Pancreas (tissue), 10 donors: ENCODE measurements around the gene AMPD2. TPM values are rescaled to one million over a fixed set of nuclear protein-coding genes. Genes with fewer than 3 reads are reported as not detected.
A peak's percentile ranks its signal among the peaks of the same experiment; 100 is the strongest.

ENCODE experiments used
- ATAC-seq, 4 donors: fragments of 200-7000 bp; cut with Tn5 transposase; one replicate each; pipeline versions ENCODE4 v1.8.0 to v1.9.1; 2020; ENCODE audit warnings: mild to moderate bottlenecking in 4 of 4, moderate library complexity in 4 of 4
- DNase-seq, 6 donors: peaks; one replicate each; pipeline ENCODE4 v3.0.0-alpha.2; 2020
- FAIRE-seq: peaks from 2 replicates; lab custom pipeline; 2012; peaks lifted over from hg19 to GRCh38; lab: Jason Lieb, UNC
- H3K27ac ChIP-seq, 4 donors: fragments of 200-600 bp; sonication (generic); 1 replicate in 3 of 4; 2 replicates in 1 of 4; pipeline versions ENCODE4 v1.5.0 to v1.8.0; 2020
- H3K27me3 ChIP-seq, 4 donors: fragments of 200-600 bp; one replicate each; pipeline ENCODE4 v1.8.0; 2021
- H3K36me3 ChIP-seq, 3 donors: fragments of 200-600 bp; sonication (generic) in 1 of 3; one replicate each; pipeline versions ENCODE4 v1.5.0 to v1.8.0; 2020 to 2021
- H3K4me1 ChIP-seq, 3 donors: fragments of 200-600 bp; one replicate each; pipeline ENCODE4 v1.8.0; 2021
- H3K4me3 ChIP-seq, 4 donors: fragments of 200-600 bp; sonication (generic) in 2 of 4; one replicate each; pipeline versions ENCODE4 v1.5.0 to v1.8.0; 2020 to 2021
- H3K9me3 ChIP-seq, 4 donors: fragments of 200-600 bp; one replicate each; pipeline ENCODE4 v1.8.0; 2021
- WGBS, 2 donors: extraction: QIAGEN DNeasy Blood & Tissue Kit; methylation state at CpG; one replicate each; pipeline ENCODE4 v1.1.7; 2013; 5-methylcytosine and 5-hydroxymethylcytosine counted together
- intact Hi-C, 3 donors: fragments of 100-400 bp; cut with DNase I; formaldehyde crosslinking; loops; one replicate each; pipeline versions ENCODE4 v1.11.1 to v1.14.2; 2022
- polyA plus RNA-seq, 2 donors: library from polyadenylated mRNA; stranded (reverse); fragments of 200-250 nt; gene quantifications; one replicate each; pipeline ENCODE4 v1.2.3, GENCODE V29; 2013
- total RNA-seq, 6 donors: library from RNA; stranded (reverse); fragmentation: NEBNext Ultra II Directional in 4 of 6; extraction: Animal tissue kit (Norgen Biotek cat#: 25700) in 4 of 6; gene quantifications; one replicate each; pipeline versions ENCODE4 v1.2.1 to v1.2.4, GENCODE V29; 2021 to 2023
- TF ChIP-seq, protein P1 (sequence below), 4 donors: fragments of 200-600 bp; sonication (generic) in 3 of 4; IDR thresholded peaks; one replicate each; pipeline versions ENCODE4 v1.5.0 to v1.8.0; 2021; ENCODE audit warnings: antibody characterized with exemption in 4 of 4
- donor health status: healthy with polysubstance abuse.
- donor health status: DM: no; HTN: no; CAD: no; lungs with moderate emphysema.
- donor health status: DM: no; HTN: no; CAD: no.
- donor health status: control.
- donor health status: control.
- donor health status: Bipolar disorder and iron deficiency.
- donor health status: DM: yes; HTN: yes; CAD: no.
- donor health status: DM: no; HTN: no; CAD: no.
- donor health status: DM: no; HTN: no; CAD: no.
- donor health status: DM: yes; HTN: yes; CAD: no.

Gene AMPD2
- total and polyA plus RNA-seq, 8 donors, result 17.6 to 57.3 (median 35.5) TPM

DNA sequence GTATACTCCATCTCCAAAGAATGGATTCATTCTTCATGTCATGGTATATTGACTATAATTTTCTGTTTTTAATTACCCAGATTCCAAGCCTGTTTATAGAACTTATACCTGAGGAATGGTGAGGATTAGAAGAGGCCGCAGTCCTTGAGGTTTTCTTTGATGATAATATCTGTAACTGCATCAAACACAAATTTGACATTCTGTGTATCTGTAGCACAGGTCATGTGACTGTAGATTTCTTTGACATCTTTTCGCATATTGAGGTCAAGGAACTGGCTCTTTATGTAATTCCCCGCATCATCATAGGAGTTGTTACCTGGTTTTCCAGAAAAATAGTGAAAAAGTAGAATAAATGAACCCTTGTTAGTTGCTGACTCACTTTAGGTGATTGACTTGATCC, 16.4 kb upstream of the AMPD2 start:
- Histone ChIP-seq H3K27ac (no peak overlapping the region), H3K4me1 (no peaks in the 10 kb centered on the region), H3K36me3 (no peaks in the 10 kb centered on the region), H3K27me3 (no peaks in the 10 kb centered on the region), H3K4me3 (no peak overlapping the region), H3K9me3 (no peaks in the 10 kb centered on the region)
- WGBS, 2 donors, result 98 to 99% methylated on average over 3 of the region's 3 CpGs
- intact Hi-C loops, result no loop called here
- no peak for ATAC-seq
- FAIRE-seq, result no peak
- DNase-seq, result no peak
- TF ChIP-seq, protein P1, sequence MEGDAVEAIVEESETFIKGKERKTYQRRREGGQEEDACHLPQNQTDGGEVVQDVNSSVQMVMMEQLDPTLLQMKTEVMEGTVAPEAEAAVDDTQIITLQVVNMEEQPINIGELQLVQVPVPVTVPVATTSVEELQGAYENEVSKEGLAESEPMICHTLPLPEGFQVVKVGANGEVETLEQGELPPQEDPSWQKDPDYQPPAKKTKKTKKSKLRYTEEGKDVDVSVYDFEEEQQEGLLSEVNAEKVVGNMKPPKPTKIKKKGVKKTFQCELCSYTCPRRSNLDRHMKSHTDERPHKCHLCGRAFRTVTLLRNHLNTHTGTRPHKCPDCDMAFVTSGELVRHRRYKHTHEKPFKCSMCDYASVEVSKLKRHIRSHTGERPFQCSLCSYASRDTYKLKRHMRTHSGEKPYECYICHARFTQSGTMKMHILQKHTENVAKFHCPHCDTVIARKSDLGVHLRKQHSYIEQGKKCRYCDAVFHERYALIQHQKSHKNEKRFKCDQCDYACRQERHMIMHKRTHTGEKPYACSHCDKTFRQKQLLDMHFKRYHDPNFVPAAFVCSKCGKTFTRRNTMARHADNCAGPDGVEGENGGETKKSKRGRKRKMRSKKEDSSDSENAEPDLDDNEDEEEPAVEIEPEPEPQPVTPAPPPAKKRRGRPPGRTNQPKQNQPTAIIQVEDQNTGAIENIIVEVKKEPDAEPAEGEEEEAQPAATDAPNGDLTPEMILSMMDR (IDR thresholded peaks at IDR 0.05), result no peak

DNA sequence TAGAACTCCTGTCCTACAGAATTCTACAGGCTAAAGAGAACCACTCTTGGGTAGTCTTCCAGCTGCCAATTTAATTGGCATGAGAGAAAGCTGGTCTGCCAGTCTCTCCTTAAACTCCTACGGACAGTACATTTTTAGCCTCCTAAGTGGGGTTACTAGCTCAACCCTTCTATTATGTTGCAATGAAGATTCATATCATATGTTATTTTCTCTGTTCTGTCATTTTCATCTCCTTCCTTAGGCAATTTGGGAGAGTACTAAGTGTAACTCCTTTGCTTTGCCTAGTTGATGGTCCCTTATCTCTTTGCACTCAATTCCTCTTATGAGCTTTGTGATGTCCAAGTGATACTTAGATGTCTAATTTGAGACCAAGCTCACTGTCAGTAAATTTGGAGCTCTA, 14.3 kb upstream of the AMPD2 start:
- WGBS, 2 donors, result 91 to 96% methylated on average over 1 of the region's 1 CpG
- H3K9me3 ChIP-seq, result no peaks in the 10 kb centered on the region
- FAIRE-seq, result no peak
- H3K36me3 ChIP-seq, result no peaks in the 10 kb centered on the region
- no peak overlapping the region for H3K27ac ChIP-seq
- DNase-seq, result no peak
- no peaks in the 10 kb centered on the region for H3K4me1 ChIP-seq
- TF ChIP-seq, protein P1 (IDR thresholded peaks at IDR 0.05), result no peak
- H3K27me3 ChIP-seq, result no peaks in the 10 kb centered on the region
- intact Hi-C loops, result no loop called here
- no peak overlapping the region for H3K4me3 ChIP-seq
- ATAC-seq, result no peak

DNA sequence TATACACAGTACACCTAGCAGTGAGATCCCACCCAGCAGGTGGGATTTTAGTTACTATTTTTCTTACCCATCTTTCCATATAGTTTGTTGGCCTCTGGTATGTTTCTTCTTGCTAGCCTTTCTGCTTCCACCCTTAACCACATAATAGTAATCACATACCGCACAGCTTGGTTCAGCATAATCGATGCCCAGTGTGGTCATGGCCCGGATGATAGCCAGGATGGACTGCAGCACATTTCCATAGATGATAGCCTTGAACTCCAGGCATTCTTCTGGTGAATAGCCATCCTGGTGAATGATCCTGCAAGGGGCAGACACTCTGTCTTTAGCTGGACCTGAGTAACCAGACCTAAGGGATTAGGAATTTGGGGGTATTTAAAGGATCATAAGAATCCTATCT, 9.8 kb upstream of the AMPD2 start:
- WGBS, 2 donors, result 93 to 95% methylated on average over 3 of the region's 3 CpGs
- no peaks in the 10 kb centered on the region for H3K9me3 ChIP-seq
- H3K27ac ChIP-seq, result no peak overlapping the region
- DNase-seq, result no peak
- ATAC-seq, result no peak
- no peaks in the 10 kb centered on the region for H3K36me3 ChIP-seq
- no peak for FAIRE-seq
- no peak overlapping the region for H3K4me3 ChIP-seq
- TF ChIP-seq, protein P1 (IDR thresholded peaks at IDR 0.05), result no peak
- intact Hi-C loops, result no loop called here
- no peaks in the 10 kb centered on the region for H3K27me3 ChIP-seq
- H3K4me1 ChIP-seq, result no peaks in the 10 kb centered on the region

DNA sequence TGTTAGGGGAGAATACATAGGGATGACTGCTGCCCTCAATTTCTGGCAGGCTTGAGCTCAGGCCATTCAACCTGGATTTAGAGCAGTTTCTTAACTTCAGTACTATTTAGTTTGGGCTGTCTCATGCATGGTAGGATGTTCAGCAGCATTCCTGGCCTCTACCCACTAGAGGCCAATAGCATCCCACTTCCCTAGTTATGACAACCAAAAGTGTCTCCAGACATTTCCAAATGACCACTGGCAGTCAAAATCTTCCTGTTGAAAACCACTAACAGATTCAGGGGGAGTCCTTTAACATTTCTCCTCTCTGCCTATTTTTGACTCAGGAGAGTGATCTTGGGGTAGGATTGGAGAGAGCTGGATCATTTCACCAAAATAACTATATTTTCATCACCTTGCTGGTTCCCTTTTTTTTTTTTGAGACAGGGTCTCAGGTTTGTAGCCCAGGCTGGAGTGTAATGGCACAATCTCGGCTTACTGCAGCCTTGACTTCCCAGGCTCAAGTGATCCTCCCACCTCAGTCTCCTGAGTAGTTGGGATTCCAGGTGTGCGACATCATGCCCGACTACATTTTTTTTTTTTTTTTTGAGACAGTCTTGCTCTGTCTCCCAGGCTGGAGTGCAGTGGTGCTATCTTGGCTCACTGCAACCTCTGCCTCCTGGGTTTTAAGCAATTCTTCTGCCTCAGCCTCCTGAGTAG, 8.9 kb upstream of the AMPD2 start:
- no peaks in the 10 kb centered on the region for H3K9me3 ChIP-seq
- H3K36me3 ChIP-seq, result no peaks in the 10 kb centered on the region
- H3K27me3 ChIP-seq, result no peaks in the 10 kb centered on the region
- intact Hi-C loops, result no loop called here
- H3K4me3 ChIP-seq, result no peak overlapping the region
- H3K4me1 ChIP-seq, result no peaks in the 10 kb centered on the region
- H3K27ac ChIP-seq, result no peak overlapping the region
- 63 to 68% methylated on average over 3 of the region's 3 CpGs for WGBS, 2 donors
- TF ChIP-seq, protein P1 (IDR thresholded peaks at IDR 0.05), result no peak
- FAIRE-seq (no peak), DNase-seq (no peak), ATAC-seq (peak in 1 of 4 donors; percentile 48)

DNA sequence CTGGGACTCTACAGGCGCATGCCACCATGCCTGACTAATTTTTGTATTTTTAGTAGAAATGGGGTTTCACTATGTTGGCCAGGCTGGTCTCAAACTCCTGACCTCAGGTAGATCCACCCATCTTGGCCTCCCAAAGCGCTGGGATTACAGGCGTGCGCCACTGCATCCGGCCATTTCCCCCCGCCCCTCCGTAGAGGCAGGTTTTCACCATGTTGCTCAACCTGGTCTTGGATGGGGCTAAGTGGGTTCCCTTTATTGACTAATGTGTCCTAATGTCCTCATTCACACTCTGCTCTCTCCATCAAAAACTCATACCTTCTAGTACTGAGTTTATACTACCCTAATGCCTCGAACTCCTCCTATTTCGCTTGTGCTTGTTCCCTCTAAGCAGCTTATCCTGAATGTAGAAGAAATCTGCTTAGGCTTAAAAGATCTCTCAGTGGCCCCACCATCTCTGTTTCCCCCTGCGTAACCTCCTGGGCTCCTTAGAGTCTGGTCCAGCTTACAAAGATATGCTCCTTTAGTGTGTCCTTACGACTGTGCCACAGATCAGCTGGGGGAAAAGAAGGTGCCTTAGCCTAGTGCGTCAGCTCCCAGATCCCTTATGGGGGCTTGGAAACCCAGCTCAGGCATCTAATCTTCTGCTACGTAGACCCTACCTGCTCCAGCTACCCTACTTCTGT, 8.2 kb upstream of the AMPD2 start:
- intact Hi-C loops, result no loop called here
- FAIRE-seq (no peak), ATAC-seq (no peak), DNase-seq (no peak)
- no peaks in the 10 kb centered on the region for H3K27me3 ChIP-seq
- 91 to 96% methylated on average over 13 of the region's 13 CpGs for WGBS, 2 donors
- no peaks in the 10 kb centered on the region for H3K4me1 ChIP-seq
- H3K4me3 ChIP-seq, result no peak overlapping the region
- TF ChIP-seq, protein P1 (IDR thresholded peaks at IDR 0.05), result no peak
- H3K27ac ChIP-seq, result no peak overlapping the region
- H3K36me3 ChIP-seq, result no peaks in the 10 kb centered on the region
- H3K9me3 ChIP-seq, result no peaks in the 10 kb centered on the region
